Germinal center (tissue), 1 donor: ENCODE results near the gene HES6.
A peak's percentile ranks its signal among the peaks of the same experiment; 100 is the strongest.

Experiments used
- DNase-seq: peaks from one replicate; pipeline ENCODE4 v3.0.0; 2012; ENCODE audit warnings: mixed read lengths, low spot score

HES6 gene

GRCh38 chr2:238235331-238235732, 4.5 kb downstream of the HES6 start:
- DNase-seq, result no peak

DNA sequence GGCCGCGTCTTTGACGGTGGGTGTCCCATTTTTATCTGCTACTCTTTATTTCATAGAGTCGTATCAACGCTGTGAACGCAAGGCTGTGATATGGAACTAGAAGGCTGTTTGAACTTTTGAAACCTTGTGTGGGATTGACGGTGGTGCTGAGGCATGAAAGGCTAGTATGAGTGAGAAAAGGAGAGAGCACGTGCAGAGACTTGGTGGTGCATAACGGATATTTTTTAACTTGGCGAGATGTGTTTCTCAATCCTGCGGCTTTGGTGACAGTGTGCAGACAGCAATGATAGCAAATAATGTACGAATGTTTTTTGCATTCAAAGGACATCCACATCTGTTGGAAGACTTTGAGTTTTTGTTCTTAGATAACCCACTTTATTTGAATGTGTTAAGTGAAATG, 6.2 kb downstream of the HES6 start:
- DNase-seq, result no peak

- DNase-seq, result no peak
Measured at GRCh38 chr2:238231809-238232208, 8.0 kb downstream of the HES6 start.

- DNase-seq, result peak; percentile 77
Measured at GRCh38 chr2:238231251-238231793, 8.5 kb downstream of the HES6 start.

- DNase-seq, result no peak
Measured at GRCh38 chr2:238230699-238231098, 9.1 kb downstream of the HES6 start.

GRCh38 chr2:238228700-238229099, 11.1 kb downstream of the HES6 start:
- DNase-seq, result no peak

DNA sequence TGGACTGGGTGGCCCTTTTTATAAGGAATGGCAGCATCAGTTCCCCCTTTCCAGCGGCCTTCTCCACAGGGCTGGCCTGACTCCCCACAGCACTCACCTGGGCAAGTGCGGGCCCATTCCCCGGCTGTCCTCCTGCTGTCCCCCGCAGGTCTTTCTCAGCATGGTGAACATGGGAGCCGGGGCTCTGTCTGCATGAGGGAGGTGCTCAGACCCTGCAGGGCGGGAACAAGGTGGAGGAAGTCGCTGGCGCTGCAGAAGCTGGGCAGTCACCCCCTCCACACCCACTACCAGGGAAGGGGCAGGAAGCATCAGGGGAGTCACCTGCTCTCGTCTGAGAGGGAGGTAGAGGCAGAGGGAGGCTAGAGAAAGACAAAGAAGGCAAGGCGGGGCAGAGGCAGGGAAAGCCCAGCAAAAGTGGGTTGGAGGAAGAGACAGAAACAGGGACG, 12.2 kb downstream of the HES6 start:
- DNase-seq, result no peak

DNA sequence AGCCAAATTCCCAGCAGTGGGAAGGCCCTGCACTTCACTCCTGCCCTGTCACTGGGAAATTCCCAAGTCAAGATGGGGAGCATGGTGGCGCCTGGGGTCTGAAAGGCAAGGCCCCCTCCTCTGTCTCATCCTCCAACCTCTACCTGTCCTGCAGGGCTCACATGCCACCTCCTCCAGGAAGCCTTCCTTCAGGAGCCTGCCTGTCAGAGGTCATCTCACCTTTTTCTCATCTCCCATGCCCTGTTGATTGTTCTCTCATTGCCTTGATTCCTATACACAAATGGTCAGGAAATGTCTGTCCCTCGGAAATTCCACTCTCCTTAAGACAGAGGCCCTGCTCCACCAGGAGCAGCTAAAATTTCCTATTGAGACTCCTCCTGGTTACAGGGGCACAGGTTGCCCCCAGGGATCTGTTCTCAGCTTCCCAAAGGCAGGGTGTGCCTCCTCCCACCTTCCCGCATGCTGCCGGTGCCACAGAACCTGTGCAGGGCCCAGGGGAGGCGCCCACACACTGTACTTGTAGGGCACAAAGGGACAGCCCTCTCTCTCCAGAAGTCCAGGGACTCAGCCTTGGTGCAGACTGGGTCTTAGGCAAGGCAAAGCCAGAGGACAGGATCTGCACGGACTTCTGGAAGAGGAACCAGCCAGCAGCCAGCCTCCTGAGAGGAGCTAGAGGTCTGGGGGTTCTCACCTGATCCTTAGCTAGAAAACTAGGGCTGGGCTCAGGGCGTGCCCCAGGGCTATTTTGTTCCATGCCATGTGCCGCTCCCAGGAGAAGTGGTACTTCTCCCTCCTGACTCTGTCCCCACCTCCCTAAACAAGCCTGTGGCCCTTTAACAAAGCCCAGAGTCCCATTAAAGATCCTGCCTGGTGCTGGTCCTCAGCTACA, 12.9 kb downstream of the HES6 start:
- DNase-seq, result no peak

DNA sequence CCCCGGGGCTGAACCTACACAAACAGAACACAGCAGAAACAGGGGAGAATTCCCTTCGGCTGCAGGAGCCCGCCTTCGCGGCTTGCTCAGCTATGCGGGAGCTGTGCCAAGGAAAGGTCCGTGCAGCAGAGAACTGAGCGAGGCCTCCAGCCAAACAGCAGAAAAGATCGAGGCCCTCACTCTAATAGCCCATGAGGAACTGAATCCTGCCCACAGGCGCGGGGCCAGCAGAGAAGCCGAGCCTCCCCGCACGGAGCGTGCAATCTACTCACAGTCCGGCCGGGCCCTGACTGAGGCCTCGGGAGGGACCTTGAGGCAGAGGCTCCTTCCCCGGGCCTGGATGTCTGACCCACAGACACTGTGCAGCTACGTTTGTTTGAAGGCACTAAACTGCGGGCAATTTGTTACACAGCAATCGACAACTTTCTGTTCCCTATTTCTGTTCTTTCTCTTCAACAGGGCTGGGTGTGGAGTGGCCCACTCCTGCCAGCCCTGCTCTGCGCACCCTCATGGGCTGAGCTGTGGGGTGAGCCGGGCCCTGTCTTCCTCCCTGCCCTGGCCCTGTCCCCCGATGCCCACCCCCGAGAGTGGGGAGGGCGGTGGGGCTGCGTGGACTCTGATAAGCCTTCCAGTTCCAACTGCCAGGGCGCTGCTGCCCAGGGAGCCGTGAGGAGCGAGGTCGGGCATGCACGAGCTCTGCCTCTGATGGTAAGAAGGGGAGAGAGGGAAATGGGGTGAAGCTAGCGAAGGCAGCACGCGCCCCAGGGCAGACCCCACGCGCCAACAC, 13.7 kb downstream of the HES6 start:
- DNase-seq, result no peak

GRCh38 chr2:238225121-238225520, 14.7 kb downstream of the HES6 start:
- DNase-seq, result no peak

DNA sequence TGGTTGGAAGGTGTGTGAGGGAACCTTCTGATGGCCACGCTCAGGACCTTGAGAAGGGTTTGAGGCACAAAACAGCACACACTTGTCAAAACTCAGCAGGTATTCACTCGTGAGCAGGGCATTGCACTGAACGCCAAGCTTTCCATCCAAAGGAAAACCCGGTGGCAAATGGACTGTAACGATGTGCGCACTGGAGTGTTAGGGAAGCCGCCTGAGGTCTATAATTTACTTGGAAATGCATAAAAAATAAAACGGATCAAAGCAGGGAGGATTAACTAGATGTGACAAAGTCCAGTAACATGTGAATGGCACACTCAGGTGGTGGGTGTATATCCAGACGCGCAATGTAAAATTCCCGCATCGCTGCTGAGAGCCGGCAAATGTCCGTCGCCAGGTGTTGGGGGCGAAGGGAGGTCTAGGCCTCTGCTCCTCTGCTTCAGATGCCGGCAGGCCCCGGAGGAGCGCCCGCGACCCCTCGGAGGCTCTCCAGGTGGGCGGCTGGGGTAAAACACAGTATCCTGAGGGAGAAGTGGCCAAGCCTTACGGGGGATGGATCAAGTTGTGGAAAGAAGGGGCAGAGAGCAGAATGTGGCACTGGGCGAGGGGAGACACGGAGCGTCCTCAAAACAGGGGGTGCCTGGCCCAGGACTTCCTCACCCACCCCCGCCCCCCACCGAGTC, 15.3 kb downstream of the HES6 start:
- no peak for DNase-seq

- DNase-seq, result no peak
Measured at GRCh38 chr2:238220892-238221521, 18.8 kb downstream of the HES6 start.

GRCh38 chr2:238220274-238220891, 19.5 kb downstream of the HES6 start:
- no peak for DNase-seq

DNA sequence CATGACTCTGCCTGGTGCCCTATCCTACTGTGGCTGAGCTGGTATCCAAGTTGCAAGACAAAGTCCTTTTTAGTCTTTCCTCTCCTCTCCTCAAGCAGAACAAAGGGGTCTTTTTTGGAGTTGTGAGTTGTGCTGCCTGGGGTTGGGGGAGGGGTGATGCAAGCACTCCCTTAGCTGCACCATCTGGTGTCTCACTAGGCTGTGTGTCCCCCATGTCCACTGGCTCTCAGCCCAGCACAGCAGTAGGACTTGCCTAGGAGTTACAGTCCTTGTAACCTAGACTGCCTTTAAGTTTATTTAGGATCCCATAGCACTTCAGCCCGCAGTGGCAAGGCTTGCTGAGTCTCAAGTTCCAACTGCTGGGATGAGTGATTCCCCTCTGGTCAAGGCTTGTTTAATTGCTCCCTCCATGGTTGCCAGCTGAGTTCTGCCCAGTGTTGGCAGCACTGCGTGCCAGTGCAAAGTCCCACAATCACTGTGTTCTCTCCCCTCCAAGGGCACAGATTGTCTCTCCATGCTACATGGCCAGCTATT, 23.1 kb downstream of the HES6 start:
- no peak for DNase-seq

DNA sequence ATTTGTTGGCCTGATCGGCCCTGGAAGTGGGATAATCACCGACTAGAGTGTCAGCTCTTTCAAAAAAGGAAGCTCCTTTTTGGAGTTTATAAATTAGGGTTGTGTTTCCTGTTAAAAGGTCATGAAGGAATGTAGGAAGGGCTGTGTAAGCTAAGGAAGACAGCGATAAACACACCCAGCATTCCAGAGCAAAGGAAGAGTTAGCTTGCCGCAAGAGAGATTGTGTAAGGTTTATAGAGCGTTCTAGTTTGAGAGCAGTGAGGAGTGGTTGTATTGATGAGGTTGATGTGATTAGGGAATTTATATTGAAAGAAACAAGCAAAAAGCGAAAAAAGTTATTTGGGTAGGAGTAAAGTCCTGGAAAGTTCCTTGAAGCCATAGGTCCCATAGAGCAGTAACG, 32.8 kb downstream of the HES6 start:
- no peak for DNase-seq

GRCh38 chr2:238203973-238204683, 35.7 kb downstream of the HES6 start:
- peak; percentile 10 for DNase-seq

DNA sequence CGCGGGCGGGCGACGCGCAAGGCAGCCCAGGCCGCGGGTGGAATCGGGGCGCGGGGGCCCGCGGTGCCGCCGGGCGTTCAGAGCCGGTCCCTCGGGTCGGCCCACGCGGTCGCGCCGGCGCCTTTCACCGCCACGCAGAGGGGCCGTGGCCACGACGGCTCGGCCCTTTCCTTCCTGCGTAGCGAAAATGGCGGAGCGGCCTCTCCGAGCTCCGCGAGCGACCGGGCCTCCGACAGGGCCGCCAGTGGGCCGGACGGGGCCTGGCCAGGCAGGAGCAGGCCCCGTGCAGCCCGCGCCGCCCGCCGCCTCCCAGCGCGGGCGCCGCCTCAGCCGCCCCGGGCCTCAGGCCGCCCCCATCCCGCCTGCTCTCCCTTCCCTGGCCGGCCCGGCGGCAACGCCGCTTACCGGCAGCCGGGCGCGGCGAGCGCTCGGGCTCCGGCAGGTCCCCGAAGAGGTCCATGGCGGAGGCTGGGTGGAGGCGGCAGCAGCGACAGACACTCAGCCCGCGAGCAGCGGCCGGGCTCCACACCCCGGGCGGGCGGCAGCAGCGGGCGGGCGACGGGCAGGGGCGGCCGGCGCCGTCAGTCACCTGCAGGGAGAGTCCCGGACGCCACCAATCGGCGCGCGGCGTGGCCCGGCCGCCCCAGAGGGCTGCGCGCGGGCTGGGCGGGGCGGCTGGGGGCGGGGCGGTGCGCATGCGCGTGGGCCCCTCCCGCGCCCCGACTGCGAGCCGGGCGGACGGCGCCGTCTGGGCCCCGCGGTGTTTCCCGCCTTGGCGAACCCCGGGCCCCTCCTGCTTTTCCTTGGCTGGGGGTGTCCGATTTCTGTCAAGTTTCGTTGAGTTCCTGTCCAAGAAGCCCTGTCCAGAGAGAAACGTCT, 36.5 kb downstream of the HES6 start, which contains the start of gene ILKAP:
Gene ILKAP, minus strand, starts transcription at position 602 of the 879 bp plus-strand sequence. Its CDS starts 142 bp downstream, at position 460.
- DNase-seq, result peak; percentile 100

DNA sequence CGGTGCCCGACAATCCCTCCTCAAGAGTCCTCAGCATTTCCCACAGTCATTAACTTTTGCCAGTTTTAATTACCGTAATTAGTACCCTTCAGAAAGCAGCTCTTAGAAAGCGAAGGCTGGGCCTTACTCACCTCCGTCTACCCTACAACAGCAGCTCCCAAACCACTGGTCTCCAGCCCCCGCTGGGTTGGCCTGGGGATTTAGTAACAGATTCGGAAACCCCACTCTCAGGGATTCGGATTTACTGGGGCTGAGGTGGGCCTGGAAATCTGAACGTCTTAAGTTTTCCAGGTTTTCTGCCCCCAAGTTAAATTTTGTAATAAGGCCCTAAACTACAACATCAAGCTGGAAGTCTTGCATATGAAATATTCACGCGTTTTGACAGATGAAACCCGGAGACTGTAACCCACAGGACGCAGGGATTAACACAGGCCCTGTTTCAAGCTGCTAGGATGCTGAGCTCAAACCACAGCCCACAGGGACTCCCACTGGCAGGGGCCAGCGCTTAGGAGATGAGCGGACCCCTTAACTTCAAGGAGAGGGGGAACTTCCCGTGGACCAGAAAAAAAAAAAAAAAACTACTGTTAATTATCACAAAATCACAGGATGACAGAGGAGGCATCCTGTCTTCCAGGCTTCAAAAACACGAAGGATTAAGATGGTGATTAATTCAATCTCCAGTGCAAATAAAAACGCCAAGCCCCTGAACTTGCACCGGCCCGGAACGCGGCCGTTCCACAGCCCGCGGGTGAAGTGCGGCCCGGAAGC, 37.3 kb downstream of the HES6 start:
- peak; percentile 31 for DNase-seq
